GM18502 (cell line): ENCODE data around the gene ADAMTS2.

Experiments used
- ATAC-seq: cut with Tn5 transposase; IDR thresholded peaks from one replicate; pipeline ENCODE4 v1.9.1; 2021; ENCODE audit warnings: mild to moderate bottlenecking; ENCODE audit not compliant: unreplicated experiment, poor library complexity

The ADAMTS2 gene

DNA sequence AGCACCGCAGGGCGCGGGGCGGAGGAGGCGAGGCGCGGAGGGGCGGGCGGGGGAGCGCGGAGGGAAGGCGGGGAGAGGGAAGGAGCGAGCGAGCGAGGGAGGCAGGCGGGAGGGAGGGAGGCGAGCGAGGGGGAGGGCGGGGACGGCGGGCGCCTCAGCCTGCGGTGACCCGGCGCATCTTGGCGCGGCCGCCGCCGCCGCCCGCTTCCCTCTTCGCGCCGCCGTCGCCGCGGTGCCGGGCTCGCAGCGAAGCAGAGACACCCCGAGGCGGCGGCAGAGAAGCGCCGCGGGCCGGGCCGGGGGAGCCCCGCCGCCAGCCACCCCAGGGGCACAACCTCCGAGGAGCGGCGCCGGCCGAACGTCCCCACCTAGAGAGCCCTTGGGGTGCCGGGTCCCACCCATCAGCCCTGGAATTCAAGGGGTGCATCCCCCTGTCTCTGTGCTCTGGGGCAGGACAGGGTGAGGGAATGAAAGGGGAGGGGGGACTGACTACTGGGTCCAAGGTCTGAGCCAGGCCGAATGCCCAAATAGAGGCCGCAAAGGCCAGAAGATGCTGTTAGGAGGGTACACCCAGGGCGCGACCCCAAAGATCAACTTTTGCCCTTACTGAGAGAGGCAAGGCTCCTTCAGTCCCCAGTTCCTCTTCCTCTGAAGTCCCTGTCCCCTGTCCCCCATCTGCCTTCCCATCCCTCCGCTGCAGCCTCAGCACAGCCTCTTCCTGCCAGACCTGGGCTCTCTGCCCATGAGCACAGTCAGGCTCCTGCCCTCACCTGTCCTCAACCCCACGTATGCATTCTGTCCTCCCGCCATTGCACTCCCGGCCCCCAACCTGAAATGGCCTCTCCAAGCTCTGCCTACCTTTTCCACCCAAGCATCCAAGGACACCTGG, at the start of gene ADAMTS2:
Gene ADAMTS2 (minus strand): TSS at position 29 of the 889 bp plus-strand sequence. CDS start 133 bp downstream, outside the sequence.
- no peak for ATAC-seq

DNA sequence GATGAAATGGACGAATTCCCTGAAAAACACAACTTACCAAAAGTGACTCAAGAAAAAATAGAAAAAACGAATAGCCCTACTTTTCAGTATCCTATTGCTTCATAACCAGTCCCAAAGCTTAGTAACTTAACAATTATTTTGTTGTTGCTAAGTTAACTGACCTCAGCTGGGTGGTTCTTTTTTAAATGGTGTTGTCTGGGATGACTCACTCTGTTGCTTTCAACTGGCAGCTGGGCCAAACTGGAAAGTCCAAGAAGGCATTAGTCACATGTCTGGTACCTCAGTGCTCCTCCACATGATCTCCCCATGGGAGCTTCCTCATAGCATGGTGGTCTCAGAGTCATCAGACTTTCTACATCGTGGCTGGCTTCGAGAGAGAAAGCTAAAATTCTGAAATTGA, 47.8 kb upstream of the ADAMTS2 start:
- no peak for ATAC-seq

DNA sequence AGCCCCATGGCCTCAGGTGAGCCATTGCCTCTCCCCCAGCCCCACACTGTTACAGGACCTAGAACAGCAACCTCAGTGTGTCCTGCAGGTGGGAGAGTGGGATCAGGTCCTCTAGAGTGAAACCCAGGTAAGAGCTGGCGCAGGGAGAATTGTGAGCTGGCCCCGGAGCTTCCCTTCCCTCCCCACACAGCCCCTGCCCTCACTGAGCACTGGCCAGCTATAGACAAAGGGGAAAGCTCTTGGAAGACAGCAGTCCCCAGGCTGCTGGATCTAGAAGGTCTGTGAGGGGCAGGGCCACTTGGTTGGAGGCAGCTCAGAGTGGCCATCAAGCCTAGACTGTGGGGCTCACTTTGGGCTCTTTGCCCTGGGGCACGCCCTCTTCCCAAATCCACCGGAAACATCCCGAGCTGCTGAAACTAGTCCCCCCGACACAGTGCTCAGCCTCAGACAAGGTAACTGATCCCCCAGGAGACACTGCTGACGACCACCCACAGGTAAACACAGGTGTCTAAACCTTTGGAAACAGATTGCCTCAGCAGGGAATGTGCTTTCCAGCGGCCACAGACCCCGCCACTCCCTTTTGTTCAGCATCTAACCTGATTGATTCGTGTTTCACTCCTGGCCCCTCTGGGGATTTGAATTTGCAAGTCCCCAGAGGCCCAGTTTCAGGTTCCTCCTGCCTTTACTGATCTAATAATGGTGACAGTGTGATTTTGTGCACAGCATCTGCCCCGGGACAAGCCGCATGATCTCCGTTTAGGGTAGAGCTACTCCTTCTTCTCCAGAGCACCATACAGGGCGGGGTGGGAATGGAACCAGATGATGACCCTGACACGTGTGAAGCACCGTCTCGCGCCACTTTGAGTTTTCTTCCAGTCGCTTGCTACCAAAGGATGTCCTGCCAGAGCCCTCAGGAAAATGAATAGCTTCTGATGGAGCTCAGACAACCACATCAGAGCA, 42.2 kb upstream of the ADAMTS2 start:
- no peak for ATAC-seq

DNA sequence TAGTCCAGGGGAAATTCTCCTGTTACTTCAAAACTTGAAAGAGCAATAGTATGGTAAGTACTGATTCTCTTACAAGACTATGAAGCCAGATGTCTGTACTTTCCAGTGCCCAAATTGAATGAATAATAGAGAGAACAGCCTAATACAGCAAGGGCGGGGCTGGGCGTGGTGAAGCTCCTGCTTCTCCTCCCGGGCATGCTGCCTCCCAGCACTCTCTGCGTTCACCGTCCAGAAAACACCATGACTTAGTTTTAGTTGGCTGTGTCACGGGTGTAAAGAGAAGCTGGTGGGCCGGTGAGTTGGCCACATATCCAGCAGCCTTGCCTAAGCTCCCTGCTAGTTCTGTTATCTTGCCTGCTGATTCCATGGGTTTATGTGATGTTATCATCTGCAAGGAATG, 40.7 kb upstream of the ADAMTS2 start:
- ATAC-seq: no peak

DNA sequence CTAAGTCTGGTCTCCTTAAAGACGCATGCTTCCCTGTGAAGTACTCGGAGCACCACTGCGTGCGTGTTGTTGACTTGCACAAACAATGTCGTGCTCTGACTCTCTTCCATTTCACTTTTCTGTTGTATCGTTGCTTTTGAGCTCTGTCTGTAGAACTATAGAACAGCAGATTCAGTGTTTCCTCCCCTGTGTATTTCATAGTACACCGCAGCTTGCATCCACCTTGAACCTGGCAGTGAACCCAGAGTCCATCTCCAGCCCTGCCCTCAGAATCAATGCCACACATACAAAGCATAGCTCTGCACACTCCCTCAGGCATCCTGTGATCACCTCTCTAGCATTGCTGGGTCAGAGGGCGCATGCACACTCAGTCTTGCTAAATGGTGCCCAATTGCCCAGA, 37.2 kb upstream of the ADAMTS2 start:
- ATAC-seq: no peak

DNA sequence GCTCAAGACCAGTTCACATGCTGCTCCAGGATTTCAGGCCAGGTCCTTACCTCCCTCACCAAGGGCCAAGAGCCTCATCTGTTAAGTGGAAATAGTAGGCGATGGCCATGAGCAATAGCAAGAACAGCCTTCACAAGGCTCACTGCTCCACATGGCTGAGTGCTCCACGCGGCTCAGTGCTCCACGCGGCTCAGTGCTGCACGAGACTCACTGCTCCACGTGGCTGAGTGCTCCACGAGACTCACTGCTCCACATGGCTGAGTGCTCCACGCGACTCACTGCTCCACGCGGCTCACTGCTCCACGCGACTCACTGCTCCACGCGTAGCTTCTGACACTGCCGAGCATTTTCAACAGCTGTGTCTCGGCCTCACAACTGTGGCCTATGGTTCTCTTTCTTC, 36.4 kb upstream of the ADAMTS2 start:
- ATAC-seq: no peak

DNA sequence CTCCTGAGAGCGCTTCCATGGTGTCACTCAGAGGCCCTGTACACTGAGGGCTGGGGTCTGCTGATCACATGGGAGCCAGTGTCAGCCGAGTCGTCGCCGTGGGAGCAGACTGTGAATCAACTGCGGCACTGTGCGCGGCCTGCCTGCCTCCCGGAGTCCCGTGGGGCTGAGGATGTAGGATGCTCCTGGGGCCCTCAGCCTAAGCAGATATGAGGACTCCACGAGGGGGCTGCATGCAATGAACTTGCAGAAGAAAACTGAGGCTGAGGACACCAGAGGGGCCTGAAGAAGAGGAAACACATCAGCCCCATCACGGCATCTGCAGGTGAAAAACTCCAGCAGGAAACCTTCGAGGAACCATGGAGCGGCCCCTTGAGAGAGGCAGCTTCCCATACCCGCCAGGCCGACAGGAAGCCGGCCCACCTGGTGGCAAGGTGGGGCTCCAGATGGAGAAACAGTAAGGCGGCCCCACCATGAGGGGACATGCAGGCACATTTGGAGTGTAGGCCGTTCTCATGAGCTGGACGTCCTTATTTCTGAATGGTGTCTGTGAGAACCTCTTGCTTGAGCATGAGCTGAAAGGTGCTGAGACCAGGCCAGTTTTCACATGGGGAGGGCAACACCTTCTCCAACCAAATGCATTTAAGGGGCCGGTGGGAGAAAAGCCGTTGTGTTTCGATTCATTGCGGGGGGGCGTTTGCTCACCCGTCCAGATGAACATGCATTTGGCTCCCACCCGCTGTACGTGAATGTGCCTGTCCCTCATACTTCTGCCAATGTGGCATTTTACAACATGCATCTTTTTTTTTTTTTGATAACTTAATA, 35.2 kb upstream of the ADAMTS2 start:
- no peak for ATAC-seq

DNA sequence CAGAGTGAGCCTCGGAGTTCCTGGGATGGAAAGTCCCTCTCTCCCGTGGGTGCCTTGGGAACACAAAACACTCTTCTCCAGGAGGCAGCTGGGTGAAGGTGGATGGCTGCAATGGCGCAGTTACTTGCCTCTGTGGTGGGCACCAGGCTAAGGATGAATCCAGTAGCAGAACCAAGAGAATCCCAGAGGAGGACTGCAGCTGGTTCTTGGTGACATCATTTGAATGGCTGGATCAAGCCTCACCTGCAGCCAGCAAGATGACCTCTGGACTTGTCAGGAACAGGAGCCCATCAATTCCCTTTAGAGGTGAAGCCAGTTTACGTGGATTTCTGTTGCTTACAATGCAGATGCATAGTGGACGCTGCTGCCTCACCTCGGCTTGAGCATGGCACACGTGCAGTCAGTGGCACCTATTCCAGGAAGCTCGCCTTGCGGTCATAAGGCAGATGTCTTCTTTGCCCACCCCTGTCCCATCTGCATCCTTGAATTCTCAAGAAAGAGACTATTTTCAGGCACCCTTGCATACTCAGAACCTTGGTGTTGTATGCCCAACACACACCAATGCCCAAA, 34.1 kb upstream of the ADAMTS2 start:
- ATAC-seq: no peak

DNA sequence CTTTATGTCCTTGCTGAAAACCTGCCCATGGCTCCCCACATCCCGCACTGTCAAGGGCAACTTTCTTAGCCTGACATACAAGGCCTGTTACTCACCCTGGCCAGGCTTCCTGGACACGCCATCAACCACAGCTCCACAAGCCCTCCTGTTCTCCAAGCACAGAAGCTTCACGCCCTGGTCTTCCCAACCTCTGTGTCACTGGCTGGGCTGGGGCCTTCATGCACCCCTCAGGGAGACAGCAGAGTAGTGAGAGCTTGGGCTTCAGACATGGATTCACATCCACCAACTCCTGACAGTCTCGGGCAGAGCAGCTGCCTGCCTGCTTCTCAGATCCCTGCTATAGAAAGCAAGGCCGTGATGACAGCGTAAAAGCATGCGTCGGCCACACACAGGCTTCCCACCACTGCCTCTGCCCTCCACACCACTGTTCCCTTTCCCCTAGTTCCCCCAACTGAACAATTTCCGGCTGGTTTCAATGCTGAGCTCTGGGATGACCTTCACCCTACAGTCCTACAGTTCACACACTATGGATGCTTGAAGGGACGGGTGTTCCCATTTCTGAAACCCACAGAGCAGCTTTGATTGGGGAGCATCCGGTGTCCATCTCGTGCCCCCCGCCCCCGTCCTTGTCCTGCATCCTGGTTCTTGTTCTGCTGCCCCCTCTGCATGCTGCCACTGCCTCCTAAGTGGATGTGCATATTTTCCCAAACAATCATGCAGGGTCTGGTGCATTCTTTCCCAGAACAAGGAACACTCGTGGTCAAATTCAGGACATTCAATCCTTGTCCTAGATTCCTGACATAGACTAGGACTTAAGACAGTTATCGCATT, 33.4 kb upstream of the ADAMTS2 start:
- ATAC-seq: no peak

DNA sequence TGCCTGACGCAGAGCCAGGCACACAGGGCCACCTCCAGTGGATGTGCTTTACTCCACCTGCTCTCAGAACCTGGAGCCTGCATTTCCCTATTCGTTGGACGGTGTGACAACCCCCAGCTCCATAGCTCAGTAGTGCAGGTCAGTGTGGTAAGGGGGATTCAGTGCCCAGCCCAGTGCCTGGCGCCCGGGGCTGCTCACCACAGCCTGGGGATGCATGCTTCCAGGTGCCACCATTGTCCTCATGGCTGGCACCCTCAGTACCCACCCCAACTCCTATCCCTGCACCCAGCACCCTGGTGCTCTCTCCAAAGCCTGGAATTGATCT, 32.8 kb upstream of the ADAMTS2 start:
- no peak for ATAC-seq

DNA sequence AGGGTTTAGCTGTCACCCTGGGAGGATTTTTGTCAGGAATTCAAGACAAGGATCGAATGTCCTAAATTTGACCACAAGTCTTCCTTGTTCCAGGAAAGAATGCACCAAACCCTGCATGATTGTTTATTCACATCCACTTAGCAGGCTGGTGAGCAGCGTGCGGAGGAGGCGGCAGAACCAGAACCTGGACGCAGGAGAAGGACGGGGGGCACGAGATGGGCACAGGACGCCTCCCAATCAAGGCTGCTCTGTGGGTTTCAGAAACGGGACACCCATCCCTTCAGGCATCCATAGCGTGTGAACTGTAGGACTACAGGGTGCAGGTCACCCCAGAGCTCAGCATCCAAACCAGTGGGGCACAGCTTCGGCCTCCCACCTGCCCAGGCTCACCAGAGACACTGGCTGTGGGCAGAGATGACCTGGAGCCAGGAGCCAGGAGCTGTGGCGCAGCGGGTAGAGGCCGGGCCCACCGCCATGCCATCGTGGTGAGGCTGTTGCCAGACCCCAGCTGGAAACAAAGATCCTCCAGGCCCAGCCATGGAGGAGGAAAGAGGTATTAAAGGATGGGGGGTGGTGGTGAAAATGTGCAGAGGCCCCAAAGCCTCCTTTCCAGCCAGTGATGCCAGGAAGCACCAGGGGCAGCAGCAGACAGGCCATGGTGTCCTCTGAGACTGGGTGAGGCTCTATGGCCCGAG, 32.3 kb upstream of the ADAMTS2 start:
- no peak for ATAC-seq

DNA sequence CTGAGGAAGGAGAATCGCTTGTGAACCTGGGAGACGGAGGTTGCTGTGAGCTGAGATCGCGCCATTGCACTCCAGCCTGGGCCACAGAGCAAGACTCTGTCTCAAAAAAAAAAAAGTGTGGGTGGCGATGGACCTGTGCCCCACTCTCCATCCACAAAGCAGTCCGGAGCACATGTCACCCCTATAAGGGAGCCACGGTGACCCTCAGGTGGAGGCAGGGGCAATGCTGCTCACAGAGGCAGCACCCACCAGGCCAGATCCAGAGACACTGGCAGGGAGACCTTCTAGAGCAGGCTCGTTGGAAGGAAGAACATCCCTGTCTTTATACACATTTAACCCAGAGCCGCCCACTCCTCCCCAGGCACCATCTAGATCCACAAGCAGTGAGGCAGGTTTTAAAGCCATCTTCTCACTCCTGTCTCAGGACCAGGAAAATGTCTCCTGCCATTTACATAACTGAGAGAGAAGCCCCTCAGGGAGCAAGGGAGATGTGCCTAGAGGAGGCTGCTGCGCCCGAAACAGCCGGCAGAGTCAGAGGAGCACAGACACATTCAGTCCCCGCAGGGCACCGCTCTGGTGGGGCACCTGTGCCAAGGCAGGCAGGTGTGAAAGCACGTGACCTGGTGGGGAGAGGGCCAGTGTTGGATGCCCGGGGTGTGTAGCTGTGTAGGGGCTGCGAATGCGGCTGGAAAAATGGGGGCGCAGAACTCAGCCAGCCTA, 31.6 kb upstream of the ADAMTS2 start:
- no peak for ATAC-seq

DNA sequence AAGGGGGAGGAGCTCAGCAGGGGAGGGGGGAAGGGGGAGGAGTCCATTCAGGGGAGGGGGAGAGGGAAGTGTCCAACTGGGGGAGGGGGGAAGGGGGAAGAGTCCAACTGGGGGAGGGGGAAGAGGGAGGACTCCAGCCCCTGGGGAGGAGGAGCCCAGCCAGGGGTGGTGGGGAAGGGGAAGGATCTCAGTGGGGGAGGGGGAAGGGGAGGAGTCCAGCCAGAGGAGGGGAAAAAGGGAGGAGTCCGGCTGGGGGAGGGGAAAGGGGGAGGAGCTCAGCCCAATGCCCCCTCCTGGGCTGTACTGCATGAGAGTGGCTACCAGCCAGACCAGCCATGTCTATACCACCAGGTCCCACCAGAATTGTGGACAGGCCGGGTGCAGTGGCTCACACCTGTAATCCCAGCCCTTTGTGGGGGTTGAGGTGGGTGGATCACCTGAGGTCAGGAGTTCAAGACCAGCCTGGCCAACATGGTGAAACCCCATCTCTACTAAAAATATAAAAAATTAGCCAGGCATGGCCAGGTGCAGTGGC, 30.6 kb upstream of the ADAMTS2 start:
- ATAC-seq: no peak

DNA sequence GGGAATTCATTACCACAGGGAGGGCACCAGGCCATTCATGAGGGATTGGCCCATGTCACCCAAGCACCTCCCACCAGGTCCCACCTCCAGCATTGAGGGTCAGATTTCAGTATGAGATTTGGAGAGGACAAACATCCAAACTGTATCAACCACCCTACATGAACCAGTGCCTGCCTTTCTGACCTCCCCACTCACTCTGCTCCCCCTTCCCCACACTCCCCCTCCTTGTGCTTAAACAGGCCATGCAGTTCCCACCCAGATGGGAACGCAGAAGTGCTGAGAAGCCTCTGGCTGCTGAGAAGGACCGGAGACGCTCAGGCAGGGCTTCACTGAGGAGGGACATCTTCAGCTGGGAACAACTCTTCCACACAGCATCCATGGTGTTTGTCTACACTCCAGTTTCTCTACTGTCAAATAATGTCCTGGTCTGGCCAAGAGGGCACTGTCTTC, 30.0 kb upstream of the ADAMTS2 start:
- ATAC-seq: no peak

DNA sequence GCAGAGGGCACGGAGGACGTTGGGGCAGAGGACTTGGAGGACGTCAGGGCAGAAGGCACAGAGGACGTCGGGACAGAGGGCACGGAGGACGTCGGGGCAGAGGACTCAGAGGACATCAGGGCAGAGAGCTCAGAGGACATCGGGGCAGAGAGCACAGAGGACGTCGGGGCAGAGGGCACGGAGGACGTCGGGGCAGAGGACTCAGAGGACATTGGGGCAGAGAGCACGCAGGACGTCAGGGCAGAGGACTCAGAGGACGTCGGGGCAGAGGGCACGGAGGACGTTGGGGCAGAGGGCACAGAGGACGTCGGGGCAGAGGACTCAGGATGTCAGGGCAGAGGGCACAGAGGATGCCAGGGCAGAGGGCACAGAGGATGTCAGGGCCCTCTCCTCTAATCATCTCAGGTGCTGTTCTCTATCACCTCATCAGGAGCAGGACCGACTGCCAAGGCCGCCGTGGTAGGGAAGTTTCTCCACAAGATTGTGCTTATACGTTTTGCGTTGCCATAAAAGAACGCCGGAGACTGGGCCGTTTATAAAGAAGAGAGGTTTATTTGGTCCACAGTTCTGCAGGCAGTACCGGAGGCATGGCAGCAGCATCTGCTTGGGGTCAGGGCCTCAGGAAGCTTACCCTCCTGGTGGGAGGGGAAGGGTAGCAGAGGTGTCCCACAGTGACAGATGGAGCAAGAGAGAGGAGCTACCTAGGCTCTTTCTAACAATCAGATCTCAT, 29.4 kb upstream of the ADAMTS2 start:
- no peak for ATAC-seq

DNA sequence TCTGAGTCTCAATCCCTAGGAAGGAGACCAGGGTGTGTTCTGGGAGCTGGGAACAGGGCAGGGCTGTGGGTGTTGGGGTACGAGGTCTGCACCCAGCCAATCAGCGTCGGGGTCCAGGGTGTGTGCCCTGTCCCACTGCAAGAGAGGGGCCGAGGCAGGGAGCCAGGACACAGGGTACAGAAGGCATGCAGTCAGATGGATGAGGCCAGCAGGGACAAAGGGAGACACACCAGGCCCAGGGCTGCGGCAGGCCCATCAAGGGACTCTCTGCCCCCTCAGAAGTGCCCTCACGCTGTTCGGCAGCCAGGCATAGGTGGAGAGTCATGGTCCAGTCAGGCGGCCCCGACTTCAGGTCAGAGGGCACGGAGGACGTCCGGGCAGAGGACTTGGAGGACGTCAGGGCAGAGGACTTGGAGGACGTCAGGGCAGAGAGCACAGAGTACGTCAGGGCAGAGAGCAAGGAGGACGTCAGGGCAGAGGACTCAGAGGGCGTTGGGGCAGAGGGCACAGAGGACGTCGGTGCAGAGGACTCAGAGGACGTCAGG, 28.8 kb upstream of the ADAMTS2 start:
- ATAC-seq: no peak
